SU-DHL-6 (cell line): ENCODE data around the gene MCM8.

Experiments
- EZH2phosphoT487 ChIP-seq: fragments of 200-600 bp; sonication (generic), shearing (Covaris generic); conservative IDR thresholded peaks from 2 replicates; pipeline ENCODE4 v1.6.1; 2018; ENCODE audit warnings: mild to moderate bottlenecking, antibody characterized with exemption, low read length, moderate library complexity, mixed read lengths
- TF ChIP-seq, protein P1 (sequence below): fragments of 200-600 bp; sonication (generic); IDR thresholded peaks from one replicate; pipeline ENCODE4 v1.5.1; 2017; ENCODE audit warnings: antibody characterized with exemption, mild to moderate bottlenecking, low read length, moderate library complexity; ENCODE audit not compliant: insufficient read depth, poor library complexity, severe bottlenecking

DNA sequence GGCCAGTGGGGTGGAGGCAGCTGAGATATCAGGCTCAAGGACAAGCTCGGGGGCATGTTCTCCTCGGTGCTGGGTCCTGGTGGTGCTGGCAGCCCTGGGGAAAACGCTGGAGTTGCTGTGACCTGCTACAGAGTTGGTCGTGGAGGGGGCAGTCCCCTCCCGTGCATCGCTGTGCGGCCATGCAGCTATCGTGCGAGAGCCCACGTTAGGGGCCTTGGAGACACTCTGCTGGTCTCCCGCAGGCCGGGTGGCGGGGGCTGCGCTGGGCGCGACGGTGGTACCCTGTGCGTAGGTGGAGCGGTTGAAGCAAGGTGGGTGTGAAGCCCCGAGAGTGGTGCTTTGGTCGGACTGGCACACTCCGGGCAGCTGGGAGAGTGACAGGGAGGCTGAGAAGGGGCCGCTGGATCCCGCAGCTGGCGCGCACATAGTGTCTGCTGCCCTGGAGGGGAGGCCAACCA lies 91.4 kb downstream of the MCM8 start:
- TF ChIP-seq, protein P1, sequence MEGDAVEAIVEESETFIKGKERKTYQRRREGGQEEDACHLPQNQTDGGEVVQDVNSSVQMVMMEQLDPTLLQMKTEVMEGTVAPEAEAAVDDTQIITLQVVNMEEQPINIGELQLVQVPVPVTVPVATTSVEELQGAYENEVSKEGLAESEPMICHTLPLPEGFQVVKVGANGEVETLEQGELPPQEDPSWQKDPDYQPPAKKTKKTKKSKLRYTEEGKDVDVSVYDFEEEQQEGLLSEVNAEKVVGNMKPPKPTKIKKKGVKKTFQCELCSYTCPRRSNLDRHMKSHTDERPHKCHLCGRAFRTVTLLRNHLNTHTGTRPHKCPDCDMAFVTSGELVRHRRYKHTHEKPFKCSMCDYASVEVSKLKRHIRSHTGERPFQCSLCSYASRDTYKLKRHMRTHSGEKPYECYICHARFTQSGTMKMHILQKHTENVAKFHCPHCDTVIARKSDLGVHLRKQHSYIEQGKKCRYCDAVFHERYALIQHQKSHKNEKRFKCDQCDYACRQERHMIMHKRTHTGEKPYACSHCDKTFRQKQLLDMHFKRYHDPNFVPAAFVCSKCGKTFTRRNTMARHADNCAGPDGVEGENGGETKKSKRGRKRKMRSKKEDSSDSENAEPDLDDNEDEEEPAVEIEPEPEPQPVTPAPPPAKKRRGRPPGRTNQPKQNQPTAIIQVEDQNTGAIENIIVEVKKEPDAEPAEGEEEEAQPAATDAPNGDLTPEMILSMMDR: no peak
- no peak for TF ChIP-seq EZH2phosphoT487
